ENCODE results near the gene PARM1.

DNA sequence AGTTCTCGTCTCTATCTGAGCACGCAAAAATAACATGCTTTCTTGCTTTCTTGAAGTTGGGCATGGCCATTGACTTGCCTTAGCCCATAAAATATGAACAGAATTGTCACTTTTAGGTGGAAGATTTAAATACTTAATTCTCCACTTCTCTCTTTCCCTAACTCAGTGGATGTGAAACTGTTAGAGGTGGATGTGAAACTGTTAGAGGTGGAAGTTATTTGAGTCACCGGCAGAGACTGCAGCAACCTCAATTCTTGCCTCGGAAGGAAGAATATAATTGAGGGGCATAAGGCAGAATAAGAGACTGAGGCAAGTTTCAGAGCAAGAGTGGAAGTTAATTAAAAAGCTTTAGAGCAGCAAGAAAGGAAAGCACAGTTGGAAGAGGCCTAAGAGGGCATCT, 2.8 kb upstream of the PARM1 start:
- no peak for TF ChIP-seq CTCF (IDR thresholded peaks at IDR 0.05)
- TF ChIP-seq EP300 (IDR thresholded peaks at IDR 0.05): no peak

Data from esophagus muscularis mucosa (tissue), 3 donors.